H9 (cell line): ENCODE measurements around the gene INSM1. TPM values are rescaled to one million over a fixed set of nuclear protein-coding genes. Genes with fewer than 3 reads are reported as not detected.

Experiments
- DNase-seq: peaks from one replicate; pipeline ENCODE4 v3.0.0-alpha.2; 2017
- H2AFZ ChIP-seq: one replicate; pipeline ENCODE4 v1.6.1; 2013; ENCODE audit warnings: mild to moderate bottlenecking, low read length, control low read depth, moderate library complexity
- H2AK5ac ChIP-seq: 2 replicates; pipeline ENCODE4 v1.6.1; 2013; ENCODE audit warnings: low read length, control low read depth, mixed read lengths; ENCODE audit not compliant: insufficient read length
- H2BK120ac ChIP-seq: one replicate; pipeline ENCODE4 v1.6.1; 2013; ENCODE audit warnings: low read depth, mild to moderate bottlenecking, low read length, control low read depth, inconsistent platforms; ENCODE audit not compliant: poor library complexity, severe bottlenecking
- H2BK12ac ChIP-seq: 2 replicates; pipeline ENCODE4 v1.6.1; 2013; ENCODE audit warnings: low read length, control low read depth, mixed read lengths, low read depth; ENCODE audit not compliant: insufficient read length
- H2BK15ac ChIP-seq: 2 replicates; pipeline ENCODE4 v1.6.1; 2013; ENCODE audit warnings: low read depth, low read length, control low read depth
- H2BK20ac ChIP-seq: one replicate; pipeline ENCODE4 v1.6.1; 2013; ENCODE audit warnings: low read depth, mild to moderate bottlenecking, low read length, control low read depth, inconsistent platforms; ENCODE audit not compliant: poor library complexity, severe bottlenecking
- H2BK5ac ChIP-seq: 2 replicates; pipeline ENCODE4 v1.6.1; 2013; ENCODE audit warnings: low read length, control low read depth, mixed read lengths; ENCODE audit not compliant: insufficient read length
- H3K14ac ChIP-seq: 2 replicates; pipeline ENCODE4 v1.6.1; 2013; ENCODE audit warnings: low read length, control low read depth; ENCODE audit not compliant: insufficient read depth
- H3K18ac ChIP-seq: 2 replicates; pipeline ENCODE4 v1.6.1; 2013; ENCODE audit warnings: low read depth, mild to moderate bottlenecking, mixed read lengths, low read length, control low read depth; ENCODE audit not compliant: insufficient read length
- H3K23ac ChIP-seq: 2 replicates; pipeline ENCODE4 v1.6.1; 2013; ENCODE audit warnings: low read length, control low read depth, mixed read lengths, low read depth; ENCODE audit not compliant: insufficient read length
- H3K23me2 ChIP-seq: 2 replicates; pipeline ENCODE4 v1.6.1; 2013; ENCODE audit warnings: low read depth, mild to moderate bottlenecking, mixed read lengths, low read length, control low read depth; ENCODE audit not compliant: insufficient read length, poor library complexity, severe bottlenecking
- H3K27ac ChIP-seq: 2 replicates; pipeline ENCODE4 v1.5.1; 2013; ENCODE audit warnings: low read length, control low read depth, mixed read lengths, low read depth; ENCODE audit not compliant: insufficient read length
- H3K27me3 ChIP-seq: 2 replicates; pipeline ENCODE4 v1.6.1; 2013; ENCODE audit warnings: low read length, control low read depth, inconsistent platforms; ENCODE audit not compliant: insufficient read depth
- H3K4ac ChIP-seq: 2 replicates; pipeline ENCODE4 v1.6.1; 2013; ENCODE audit warnings: low read depth, mild to moderate bottlenecking, control low read depth, inconsistent platforms, low read length, moderate library complexity
- H3K4me1 ChIP-seq: 2 replicates; pipeline ENCODE4 v1.6.1; 2013; ENCODE audit warnings: low read length, control low read depth, inconsistent platforms; ENCODE audit not compliant: insufficient read depth
- H3K4me2 ChIP-seq: 2 replicates; pipeline ENCODE4 v1.6.1; 2013; ENCODE audit warnings: low read length, control low read depth, mixed read lengths; ENCODE audit not compliant: insufficient read length, insufficient read depth
- H3K56ac ChIP-seq: 2 replicates; pipeline ENCODE4 v1.6.1; 2013; ENCODE audit warnings: low read depth, mild to moderate bottlenecking, mixed read lengths, low read length, control low read depth; ENCODE audit not compliant: insufficient read length
- H3K79me1 ChIP-seq: 2 replicates; pipeline ENCODE4 v1.6.1; 2013; ENCODE audit warnings: low read depth, mild to moderate bottlenecking, moderate library complexity, low read length, control low read depth, inconsistent platforms; ENCODE audit not compliant: insufficient read depth, poor library complexity, severe bottlenecking
- H3K79me2 ChIP-seq: 2 replicates; pipeline ENCODE4 v1.6.1; 2013; ENCODE audit warnings: low read length, control low read depth, inconsistent platforms; ENCODE audit not compliant: insufficient read depth
- H3K9ac ChIP-seq: 2 replicates; pipeline ENCODE4 v1.6.1; 2013; ENCODE audit warnings: low read length, control low read depth, mixed read lengths; ENCODE audit not compliant: insufficient read length; ENCODE audit errors: extremely low read depth
- H3K9me3 ChIP-seq: one replicate; pipeline ENCODE4 v1.6.1; 2013; ENCODE audit warnings: low read depth, low read length, inconsistent platforms; ENCODE audit not compliant: control insufficient read depth
- H3T11ph ChIP-seq: one replicate; pipeline ENCODE4 v1.6.1; 2013; ENCODE audit warnings: mild to moderate bottlenecking, low read length, control low read depth, inconsistent platforms
- H4K20me1 ChIP-seq: one replicate; pipeline ENCODE4 v1.6.1; 2013; ENCODE audit not compliant: control insufficient read depth, insufficient read length, insufficient read depth
- H4K5ac ChIP-seq: 2 replicates; pipeline ENCODE4 v1.6.1; 2013; ENCODE audit warnings: low read depth, mild to moderate bottlenecking, mixed read lengths, low read length, control low read depth; ENCODE audit not compliant: insufficient read length
- H4K8ac ChIP-seq: replicated peaks from 2 replicates; pipeline ENCODE4 v1.6.1; 2013; ENCODE audit warnings: low read length, control low read depth, mixed read lengths, low read depth; ENCODE audit not compliant: insufficient read length
- H4K91ac ChIP-seq: 2 replicates; pipeline ENCODE4 v1.6.1; 2013; ENCODE audit warnings: low read depth, mild to moderate bottlenecking, moderate library complexity, mixed read lengths, low read length, control low read depth; ENCODE audit not compliant: insufficient read length
- H3K27ac Mint-ChIP-seq, 3 experiments: 2 replicates in 2 of 3; 3 replicates in 1 of 3; pipeline ENCODE4 v1.8.0; 2020 to 2021; ENCODE audit warnings: mixed read lengths in 3 of 3, mild to moderate bottlenecking in 1 of 3, moderate library complexity in 1 of 3
- H3K27me3 Mint-ChIP-seq: 2 replicates; pipeline ENCODE4 v1.8.0; 2021; ENCODE audit warnings: low read depth, mild to moderate bottlenecking, moderate library complexity, mixed read lengths
- H3K36me3 Mint-ChIP-seq, 3 experiments: 2 replicates in 2 of 3; 3 replicates in 1 of 3; pipeline ENCODE4 v1.8.0; 2020 to 2021; ENCODE audit warnings: low read depth in 3 of 3, mixed read lengths in 3 of 3; ENCODE audit not compliant: insufficient read depth in 1 of 3
- H3K4me1 Mint-ChIP-seq, 2 experiments: 2 replicates each; pipeline ENCODE4 v1.8.0; 2020; ENCODE audit warnings: mixed read lengths in 2 of 2
- H3K4me3 Mint-ChIP-seq, 2 experiments: 2 replicates in 1 of 2; 3 replicates in 1 of 2; pipeline ENCODE4 v1.8.0; 2020 to 2021; ENCODE audit warnings: mild to moderate bottlenecking in 2 of 2, mixed read lengths in 2 of 2, moderate library complexity in 1 of 2
- H3K9me3 Mint-ChIP-seq, 2 experiments: 2 replicates in 1 of 2; 3 replicates in 1 of 2; pipeline ENCODE4 v1.8.0; 2020; ENCODE audit warnings: mild to moderate bottlenecking in 2 of 2, mixed read lengths in 2 of 2, moderate library complexity in 1 of 2
- CTCF ChIP-seq: fragments of 200-600 bp; sonication (generic); conservative IDR thresholded peaks from 3 replicates; pipeline ENCODE4 v1.8.0; 2021; ENCODE audit warnings: antibody characterized with exemption, mild to moderate bottlenecking
- WGBS: extraction: QIAGEN DNeasy Blood & Tissue Kit; methylation state at CpG from one replicate; pipeline ENCODE4 v1.1.7; 2013; ENCODE audit warnings: missing lambda C conversion rate, low lambda C conversion rate, mixed read lengths; ENCODE audit not compliant: insufficient read length; ENCODE audit errors: extremely low coverage; 5-methylcytosine and 5-hydroxymethylcytosine counted together
- total RNA-seq: library from RNA; stranded (reverse); gene quantifications from 2 replicates; pipeline ENCODE4 v1.2.1, GENCODE V29; 2021

The INSM1 gene
- total RNA-seq, 1 experiment from 2014 or later: 0.83 TPM

GRCh38 chr20:20375862-20376261, 8.0 kb downstream of the INSM1 start:
- Mint-ChIP-seq H3K27me3 (peaks cover 64% of the 10 kb centered on the region), H3K4me1 (peaks cover 27 to 32% of the 10 kb centered on the region in 2 experiments), H3K27ac (no peak overlapping the region), H3K36me3 (peaks cover 5 to 9% (median 8%) of the 10 kb centered on the region in 3 experiments; a peak in 6 of 7 replicates), H3K9me3 (peaks cover 8 to 11% of the 10 kb centered on the region in 2 experiments), H3K4me3 (no peak overlapping the region)
- no peak overlapping the region for H4K5ac ChIP-seq
- no peaks in the 10 kb centered on the region for H3K23me2 ChIP-seq
- no peak overlapping the region for H2BK120ac ChIP-seq
- no peak overlapping the region for H2AFZ ChIP-seq
- no peak overlapping the region for H4K8ac ChIP-seq
- no peak overlapping the region for H3T11ph ChIP-seq
- H4K91ac ChIP-seq: no peak overlapping the region
- no peak for DNase-seq
- H3K4ac ChIP-seq: no peak overlapping the region
- no peak overlapping the region for H3K4me2 ChIP-seq
- no peak overlapping the region for H2AK5ac ChIP-seq
- no peak for TF ChIP-seq CTCF
- no peak overlapping the region for H3K23ac ChIP-seq
- no peaks in the 10 kb centered on the region for H3K79me1 ChIP-seq
- H3K79me2 ChIP-seq: no peaks in the 10 kb centered on the region
- no peak overlapping the region for H2BK5ac ChIP-seq
- no peak overlapping the region for H3K18ac ChIP-seq
- no peak overlapping the region for H2BK20ac ChIP-seq
- no peak overlapping the region for H3K27ac ChIP-seq
- no peak overlapping the region for H3K14ac ChIP-seq
- H3K27me3 ChIP-seq: peaks cover 2% of the 10 kb centered on the region; the same call in 1 of the 2 replicates
- H4K20me1 ChIP-seq: no peaks in the 10 kb centered on the region
- H3K9me3 ChIP-seq: peaks cover 2% of the 10 kb centered on the region
- H3K4me1 ChIP-seq: peaks cover 13% of the 10 kb centered on the region; the same call in 1 of the 2 replicates
- H2BK15ac ChIP-seq: no peak overlapping the region
- no peak overlapping the region for H2BK12ac ChIP-seq
- no CpG with 5 or more reads among the region's 8 CpGs for WGBS
- no peak overlapping the region for H3K56ac ChIP-seq
- no peak overlapping the region for H3K9ac ChIP-seq
